Activated CD4-positive, alpha-beta T cell treated with anti-CD3 and anti-CD28 coated beads, Interleukin-2, Interleukin-6, amounts not matched to agents 100 ng/mL and 50 ng/mL, durations not matched to agents 16 hours and 8 hours (primary cell): ENCODE results near the gene DGCR6L.
"Not testable (repeated sequence)": the region's sequence is repeated elsewhere in the genome, so short reads cannot be mapped to it uniquely, and the experiment has no call there.

Experiments used
- DNase-seq: peaks from one replicate; pipeline ENCODE4 v3.0.0-alpha.2; 2020

Gene DGCR6L

DNA sequence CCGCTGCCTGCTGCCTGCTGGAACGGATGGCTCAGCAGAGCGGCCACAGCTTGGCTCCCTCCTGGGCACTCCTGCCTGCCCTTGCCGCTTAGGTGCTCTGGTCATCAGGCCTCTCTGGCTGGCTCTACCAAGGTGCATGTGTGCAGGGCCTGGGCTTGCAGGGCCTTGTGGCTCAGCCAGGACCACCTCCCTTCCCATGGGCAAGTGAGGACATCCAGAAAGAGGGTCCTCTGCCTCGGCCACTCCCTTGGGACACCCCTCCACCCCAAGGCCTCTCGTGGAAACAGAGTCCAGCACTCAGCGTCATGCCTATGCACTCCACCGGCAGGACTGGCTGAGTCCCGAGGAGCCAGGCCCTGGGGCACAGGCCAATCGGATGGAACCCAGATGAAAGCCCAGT is 45.5 kb downstream of the DGCR6L start:
- DNase-seq, result not testable (repeated sequence)

DNA sequence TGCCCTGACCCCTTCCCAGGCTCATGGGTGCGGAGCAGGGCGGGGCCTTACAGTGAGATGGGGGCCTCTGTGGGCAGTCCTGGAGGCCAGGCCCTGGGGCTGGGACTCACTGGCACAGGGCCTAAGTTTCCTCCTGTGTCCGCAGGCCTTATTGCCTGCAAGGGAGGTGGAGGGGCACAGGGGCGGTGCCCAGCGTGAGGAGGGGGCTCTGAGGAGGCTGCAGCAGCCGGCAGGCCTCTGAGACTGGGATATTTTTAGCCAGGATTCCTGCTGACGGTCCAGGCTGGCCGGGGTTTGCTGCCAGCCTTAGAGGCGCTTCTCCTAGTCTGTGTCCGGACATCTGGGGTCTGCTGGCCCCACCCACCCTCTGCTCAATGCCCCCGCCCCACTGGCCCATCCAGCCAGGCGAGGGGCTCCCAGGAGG is 46.1 kb downstream of the DGCR6L start:
- no peak for DNase-seq

DNA sequence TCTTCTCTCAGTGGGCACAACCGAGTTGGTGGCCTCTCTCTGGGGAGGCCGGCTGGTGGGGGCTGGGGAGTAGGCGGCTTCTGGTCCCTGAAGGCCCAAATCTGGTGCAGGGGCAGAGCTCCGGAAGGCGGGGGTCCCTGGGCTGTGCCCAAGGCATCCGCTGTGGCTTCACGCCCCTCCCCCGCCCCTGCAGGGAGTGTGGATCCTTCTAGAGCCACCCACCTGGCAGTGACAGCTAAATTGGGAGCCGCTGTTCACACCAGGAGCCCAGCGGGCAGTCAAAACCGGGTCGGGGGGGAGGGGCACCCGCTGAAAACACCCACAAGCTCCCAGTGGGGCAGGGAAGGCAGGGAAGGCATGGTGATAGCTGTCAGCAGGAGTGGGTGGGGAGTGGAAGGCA is 47.2 kb downstream of the DGCR6L start:
- no peak for DNase-seq

DNA sequence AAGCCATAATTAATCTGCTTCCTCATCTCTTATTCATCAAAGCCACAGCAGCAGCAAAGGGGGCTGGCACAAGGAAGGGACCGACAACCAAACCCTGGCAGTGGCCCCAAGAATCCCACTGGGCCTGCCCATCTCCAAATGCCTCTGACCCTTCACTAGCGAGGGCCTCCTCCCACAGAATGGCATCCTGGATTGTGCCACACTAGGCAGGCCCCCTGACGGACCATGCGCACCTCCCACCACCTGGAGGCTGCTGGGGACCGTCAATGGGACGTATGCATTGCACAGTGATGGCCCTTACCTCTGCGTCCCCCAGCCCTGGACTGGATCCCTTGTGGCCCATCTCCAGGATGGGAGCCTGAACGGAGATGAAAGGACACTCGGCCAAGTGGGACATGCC is 47.7 kb downstream of the DGCR6L start:
- DNase-seq, result no peak

DNA sequence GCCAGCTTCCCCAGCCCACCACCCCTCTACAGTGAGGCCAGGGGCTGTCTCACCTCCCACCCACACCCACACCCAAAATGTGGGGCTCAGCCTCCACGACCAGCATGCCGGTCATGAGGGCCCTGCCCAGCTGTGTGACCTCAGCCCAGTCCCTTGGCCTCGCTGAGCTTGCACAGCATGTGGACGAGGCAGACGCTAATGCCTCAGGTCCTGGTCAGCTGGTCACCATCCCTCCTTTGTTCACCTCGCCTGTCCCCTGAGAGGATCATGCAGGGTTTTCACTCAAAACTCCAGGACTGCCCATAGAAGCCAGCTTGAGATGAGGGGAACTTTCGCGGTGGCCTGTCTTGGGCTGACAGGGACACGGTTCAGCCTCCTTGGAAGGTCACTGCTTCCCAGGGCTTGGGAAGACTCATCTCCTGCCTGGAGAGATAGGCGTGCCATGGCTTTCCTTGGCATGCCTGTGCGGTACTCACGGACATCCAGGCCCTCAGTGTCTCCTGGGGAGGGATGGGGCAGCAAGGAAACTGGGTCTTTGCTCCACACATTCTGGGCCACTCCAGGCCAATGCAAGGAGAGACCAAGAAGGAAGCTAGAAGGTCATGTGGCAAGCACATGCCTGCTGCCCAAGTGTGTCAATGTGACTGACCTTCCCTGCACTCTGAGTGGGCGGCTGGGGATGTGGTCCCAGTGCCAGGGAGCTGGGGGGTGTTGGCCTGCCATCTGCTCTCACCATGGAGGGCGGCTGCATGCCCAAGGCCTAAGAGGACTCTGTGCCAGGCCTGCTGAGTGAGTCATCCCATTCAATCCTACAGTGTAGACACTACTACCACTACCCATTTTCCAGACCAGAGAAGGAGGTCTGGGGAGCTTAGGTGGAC is 48.5 kb downstream of the DGCR6L start:
- no peak for DNase-seq

DNA sequence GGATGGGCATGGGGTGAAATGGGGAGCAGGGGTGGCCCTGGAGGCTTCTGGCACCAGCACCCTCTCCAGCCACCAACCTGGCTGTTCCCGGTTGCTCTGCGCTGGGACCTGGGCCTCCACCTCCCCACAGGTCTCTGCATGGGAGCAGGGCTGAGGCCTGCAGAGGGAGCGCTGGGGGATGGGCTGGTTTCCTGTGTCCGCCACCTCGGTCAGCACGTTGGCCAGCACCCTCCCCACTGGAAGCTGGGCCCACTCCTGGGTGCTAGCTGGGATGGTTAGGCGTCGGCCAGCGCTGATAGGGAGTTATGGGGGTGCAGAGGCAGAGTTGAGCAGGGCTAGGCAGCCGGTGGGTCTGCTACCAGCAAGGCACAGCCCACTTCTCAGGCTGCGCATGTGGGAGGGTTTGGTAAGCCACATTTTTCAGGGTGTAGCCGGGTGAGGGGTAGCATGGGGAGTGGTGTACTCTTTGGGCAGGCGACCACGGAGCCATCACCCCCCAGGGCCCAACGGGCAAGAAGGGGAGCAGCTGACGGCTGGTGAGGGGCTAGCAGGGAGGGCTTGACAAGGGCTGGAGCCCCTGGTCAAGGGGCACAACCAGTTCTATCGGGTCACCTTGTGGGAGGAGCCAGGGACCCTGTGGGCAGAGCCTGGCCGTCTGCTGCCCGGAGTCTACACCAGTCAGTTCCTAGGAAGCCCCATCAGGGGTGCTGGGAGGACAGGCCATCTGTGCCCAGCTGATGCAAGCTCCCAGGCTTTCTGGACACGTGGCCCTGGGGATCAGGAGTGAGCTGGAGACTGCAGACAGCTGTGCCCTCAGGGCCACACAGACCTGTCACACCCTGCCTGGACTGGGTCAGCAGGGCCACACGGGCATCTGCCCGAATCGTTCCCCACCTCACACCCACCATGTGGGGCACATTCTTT is 49.4 kb downstream of the DGCR6L start:
- not testable (repeated sequence) for DNase-seq

DNA sequence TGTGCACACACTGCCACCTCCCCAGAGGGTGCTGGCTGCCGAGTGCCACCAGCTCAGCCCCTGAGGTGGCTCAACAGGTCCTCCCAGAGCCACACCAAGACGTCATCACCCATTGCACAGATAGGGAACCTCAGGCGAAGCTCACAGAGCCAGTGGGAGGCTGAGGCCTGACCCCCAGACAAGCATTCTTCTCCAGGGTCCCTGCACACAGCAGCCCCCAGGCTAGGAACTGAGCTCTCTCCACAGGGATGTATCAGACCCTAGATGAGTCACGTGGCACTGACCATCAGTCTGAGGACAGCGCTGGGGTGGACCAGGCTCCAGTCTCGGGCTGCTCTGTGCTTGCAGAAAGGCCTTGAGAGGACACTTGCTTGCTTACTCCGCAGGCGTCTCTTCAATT is 50.2 kb downstream of the DGCR6L start:
- not testable (repeated sequence) for DNase-seq

DNA sequence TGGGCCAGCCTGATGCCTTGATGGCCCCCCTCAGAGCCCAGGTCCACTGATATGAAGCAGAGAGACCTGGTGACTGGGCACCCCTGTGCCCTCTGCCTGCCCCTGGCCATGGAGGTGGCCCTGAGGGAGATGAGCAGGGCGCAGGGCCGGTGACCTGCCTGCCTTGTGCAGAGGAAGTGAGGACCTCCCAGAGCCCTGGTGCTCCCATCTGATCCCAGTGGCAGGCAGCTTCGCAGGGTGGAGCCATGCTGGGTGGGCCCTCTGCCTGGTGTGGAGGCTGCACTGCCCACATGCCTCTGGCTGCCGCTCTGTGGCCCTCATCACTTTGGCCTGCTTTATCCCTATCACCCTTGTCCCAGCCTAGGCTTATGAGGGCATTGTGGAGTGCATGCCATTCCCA is 50.7 kb downstream of the DGCR6L start:
- not testable (repeated sequence) for DNase-seq

DNA sequence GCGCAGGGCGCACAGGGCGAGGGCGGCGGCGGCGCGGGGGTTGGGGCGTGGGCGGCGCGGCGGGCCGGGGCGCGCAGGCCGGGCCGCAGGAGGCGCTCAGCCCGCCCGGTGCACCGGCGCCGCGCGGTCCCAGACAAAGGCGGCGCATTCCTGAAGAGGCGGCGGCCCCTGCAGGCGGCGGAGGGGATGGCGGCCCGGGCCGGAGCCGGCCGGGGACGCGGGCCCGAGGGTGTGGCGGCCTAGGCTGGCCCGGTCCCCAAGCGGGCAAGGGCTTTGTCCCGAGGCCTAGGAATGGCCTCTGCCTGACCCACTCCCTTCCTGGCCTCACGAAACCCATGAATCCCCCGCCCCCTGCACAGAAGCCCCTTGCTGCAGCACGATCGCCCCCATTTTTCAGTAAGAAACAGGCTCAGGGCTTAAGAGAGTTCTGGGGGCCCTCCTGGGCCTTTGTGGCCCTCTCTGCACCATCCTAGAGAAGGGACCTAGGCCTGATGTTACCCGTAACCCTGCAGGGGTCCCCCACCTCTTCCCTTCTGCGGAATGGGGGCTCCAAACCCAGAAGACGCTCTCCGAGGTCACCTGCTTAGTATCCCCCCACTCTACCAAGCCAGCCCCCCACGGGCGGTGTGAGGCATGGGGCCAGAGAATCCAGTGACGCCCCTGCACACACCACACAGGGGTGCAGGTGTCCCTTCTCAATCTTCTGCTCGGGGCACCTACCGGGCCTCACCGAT is 51.4 kb downstream of the DGCR6L start, which contains the start of gene RTN4R:
Gene RTN4R (minus strand): TSS at position 40 of the 734 bp plus-strand sequence. CDS start 226 bp downstream, outside the sequence.
- DNase-seq, result peak; percentile 57

DNA sequence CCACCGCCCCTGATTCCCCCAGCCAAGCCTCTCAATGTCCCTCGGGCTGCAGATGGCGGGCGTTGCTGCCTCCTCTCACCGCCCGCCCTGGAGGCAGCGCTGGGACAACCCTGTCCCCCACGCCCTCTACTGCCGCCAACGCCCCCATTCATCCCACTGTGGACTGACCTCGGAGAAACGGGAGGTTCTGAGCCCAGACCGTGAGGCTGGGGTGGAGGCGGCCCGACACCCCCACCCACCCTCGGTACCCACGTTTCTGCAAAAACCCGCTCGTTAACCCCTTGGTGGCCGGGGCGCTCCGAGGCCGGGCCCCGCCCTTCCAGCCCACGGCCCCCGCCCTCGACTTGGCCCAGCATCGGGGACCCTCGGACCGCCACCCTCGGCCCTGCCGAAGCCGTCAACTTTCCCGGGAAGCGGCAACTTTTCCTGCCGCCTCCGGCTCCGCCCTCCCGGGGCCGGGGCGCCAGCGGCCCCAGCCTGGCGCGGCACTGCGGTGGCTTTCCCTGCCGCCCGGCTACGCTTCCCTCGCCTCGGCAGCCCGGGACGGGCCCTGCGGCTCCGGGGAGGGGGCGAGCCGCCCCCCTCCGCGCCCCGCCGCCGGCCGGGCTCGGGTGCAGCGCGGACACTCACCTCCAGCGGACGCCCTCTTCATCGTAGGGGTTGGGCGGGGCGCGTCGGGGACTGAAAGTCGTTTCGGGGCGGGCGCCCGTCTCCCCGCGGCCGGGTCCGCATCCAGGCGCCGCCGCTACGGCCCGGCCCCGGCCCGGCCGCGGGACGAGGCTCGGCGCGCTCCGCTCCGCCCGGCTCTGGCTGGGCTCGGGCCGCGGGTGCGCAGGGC is 52.2 kb downstream of the DGCR6L start:
- no peak for DNase-seq

DNA sequence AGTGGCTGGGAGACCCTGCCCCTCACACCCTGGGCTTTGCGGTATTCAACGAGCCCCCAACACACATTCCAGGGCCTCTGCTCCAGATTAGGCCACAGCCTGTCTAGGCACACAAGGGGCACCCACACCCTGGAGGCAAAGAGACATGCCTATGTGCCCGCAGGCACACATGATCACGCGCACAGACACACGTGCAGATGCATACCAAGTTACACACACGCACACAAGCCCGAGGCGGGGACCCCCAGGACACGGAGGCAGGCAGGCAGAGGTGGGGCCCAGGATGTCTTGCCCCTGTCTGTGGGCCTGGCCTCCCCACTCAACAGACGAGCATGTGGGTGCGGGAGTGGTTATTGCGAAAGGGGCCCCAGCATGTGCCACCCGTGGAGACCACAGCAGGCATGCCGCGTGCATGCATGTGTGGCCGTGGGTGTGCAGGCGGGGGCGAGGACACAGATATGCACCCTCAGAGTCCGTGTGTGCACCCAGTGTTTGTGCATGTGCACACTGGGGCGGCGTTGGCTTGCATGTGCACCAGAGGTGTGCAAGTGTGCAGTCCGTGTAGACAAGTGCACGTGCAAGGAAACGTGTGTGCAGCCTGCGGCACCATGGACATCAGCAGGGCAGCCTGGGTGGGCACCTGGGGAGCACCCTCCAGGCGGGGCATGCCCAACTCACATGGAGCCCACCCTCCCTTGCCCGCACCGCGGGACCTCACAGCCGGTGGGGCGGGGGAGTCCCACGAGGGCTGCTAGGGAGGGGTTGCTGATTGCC is 53.0 kb downstream of the DGCR6L start:
- DNase-seq, result not testable (repeated sequence)

DNA sequence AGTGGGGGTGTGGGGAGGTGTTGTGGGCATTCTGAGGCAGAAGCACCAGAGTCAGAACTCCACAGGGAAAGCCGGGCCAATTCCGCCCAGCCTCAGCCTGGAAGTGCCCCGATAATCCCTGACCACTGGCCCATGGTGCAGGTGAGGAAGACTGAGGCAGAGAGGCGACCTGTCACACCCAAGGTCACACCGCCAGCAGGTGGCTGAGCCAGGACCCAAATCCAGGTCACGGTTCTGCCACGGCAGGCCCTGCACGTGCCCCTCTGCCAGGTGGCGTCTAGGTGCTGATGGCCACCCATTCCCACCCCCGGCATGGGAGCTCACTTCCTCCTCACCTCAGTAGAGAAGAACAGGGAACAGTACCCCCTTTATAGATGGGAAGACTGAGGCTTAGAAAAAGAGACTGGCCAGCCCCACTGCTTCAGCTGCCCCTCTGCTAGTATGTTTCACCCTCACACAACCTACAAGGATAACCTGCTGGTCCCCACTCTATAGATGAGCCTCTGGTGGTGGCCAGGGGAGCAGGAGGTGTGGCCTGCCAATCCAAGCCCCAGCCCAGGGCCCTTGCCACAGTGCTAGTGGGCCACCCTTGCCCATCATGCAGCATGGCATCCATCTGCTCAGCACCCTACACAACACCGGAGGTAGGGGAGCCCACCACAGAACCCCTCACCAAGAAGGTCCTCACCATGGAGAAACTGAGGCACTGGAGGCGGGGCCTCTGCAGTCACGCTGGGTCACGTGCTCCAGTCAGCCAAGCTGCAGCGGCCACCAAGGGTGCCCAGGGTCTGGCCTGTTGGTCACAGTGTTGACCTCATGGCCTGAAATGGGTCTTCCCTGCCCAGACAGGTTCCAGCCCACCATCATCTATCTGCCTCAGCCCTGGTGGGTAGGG is 53.8 kb downstream of the DGCR6L start:
- not testable (repeated sequence) for DNase-seq

DNA sequence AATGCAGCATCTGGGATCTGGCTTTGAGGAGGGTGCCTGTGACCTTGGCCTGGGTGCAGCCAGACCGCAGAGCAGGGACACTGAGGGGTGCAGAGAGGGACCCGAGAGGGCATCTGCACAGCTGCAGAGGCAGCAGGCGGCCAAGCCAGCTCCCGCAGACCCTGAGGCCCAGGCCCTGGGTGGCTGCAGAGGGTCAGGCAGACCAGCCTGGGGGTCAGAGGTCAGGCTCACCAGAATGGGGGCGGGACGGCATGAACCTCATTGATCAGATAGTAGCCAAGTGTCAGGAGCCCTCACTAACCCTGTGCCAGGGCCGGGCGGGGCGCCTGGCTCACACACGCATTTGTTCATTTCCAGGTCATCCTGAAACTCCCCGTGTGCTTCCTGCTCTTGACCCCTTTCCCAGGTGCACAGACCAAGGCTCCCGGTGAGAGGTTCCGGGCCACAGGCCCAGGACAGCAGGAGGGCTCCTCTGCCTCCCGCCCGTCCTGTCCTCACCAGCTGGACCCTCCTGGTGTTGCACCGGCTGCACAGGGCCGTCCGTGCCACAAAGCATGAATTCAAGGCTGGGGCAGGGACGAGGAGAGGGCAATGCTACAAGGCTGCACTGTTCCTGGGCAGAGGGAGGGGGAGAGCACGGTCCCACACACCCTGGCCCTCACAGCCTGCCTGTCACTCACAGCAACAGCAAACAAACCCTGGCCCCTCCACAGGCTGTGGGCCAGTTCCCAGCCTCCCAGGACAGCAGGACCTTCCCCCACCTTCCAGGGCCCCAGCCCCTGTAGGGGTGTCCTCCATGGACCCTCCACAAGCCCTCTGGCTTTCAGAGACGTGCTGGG is 55.0 kb downstream of the DGCR6L start:
- no peak for DNase-seq
